Suprapubic skin (tissue), 4 donors: ENCODE data around the gene CLEC16A. TPM values are rescaled to one million over a fixed set of nuclear protein-coding genes. Genes with fewer than 3 reads are reported as not detected.

Experiments used
- DNase-seq, 2 donors: peaks; one replicate each; pipeline ENCODE4 v3.0.0-alpha.2; 2019; ENCODE audit warnings: low spot score in 2 of 2
- H3K27ac ChIP-seq: fragments of 200-600 bp; sonication (generic); one replicate; pipeline ENCODE4 v1.5.1; 2019
- H3K27me3 ChIP-seq: fragments of 200-600 bp; sonication (generic); one replicate; pipeline ENCODE4 v1.5.1; 2019
- H3K36me3 ChIP-seq: fragments of 200-600 bp; sonication (generic); one replicate; pipeline ENCODE4 v1.5.1; 2019
- H3K4me1 ChIP-seq: fragments of 200-600 bp; sonication (generic); one replicate; pipeline ENCODE4 v1.5.1; 2019
- H3K4me3 ChIP-seq: fragments of 200-600 bp; sonication (generic); one replicate; pipeline ENCODE4 v1.5.1; 2019; ENCODE audit warnings: mild to moderate bottlenecking
- H3K9me3 ChIP-seq: fragments of 200-600 bp; sonication (generic); one replicate; pipeline ENCODE4 v1.5.1; 2019
- CTCF ChIP-seq, 2 donors: fragments of 200-600 bp in 1 of 2; fragments of 450-650 bp in 1 of 2; sonication (generic) in 1 of 2; IDR thresholded peaks; one replicate each; pipeline ENCODE4 v1.5.1; 2016 to 2019; ENCODE audit warnings: antibody characterized with exemption in 2 of 2, mild to moderate bottlenecking in 1 of 2, moderate library complexity in 1 of 2
- EP300 ChIP-seq: sonication (generic); formaldehyde crosslinking; IDR thresholded peaks from one replicate; pipeline ENCODE4 v1.6.1; 2017; ENCODE audit warnings: antibody characterized with exemption
- POLR2A ChIP-seq, 2 donors: fragments of 450-650 bp; IDR thresholded peaks; one replicate each; pipeline ENCODE4 v1.6.1; 2017; ENCODE audit warnings: antibody characterized with exemption in 2 of 2, mild to moderate bottlenecking in 2 of 2, moderate library complexity in 2 of 2
- POLR2AphosphoS5 ChIP-seq, 3 donors: sonication (generic); formaldehyde crosslinking; IDR thresholded peaks; one replicate each; pipeline ENCODE4 v1.6.1; 2017; ENCODE audit warnings: antibody characterized with exemption in 3 of 3
- WGBS: methylation state at CpG from one replicate; pipeline ENCODE4 v1.1.5; 2018; 5-methylcytosine and 5-hydroxymethylcytosine counted together
- total RNA-seq, 4 donors: library from RNA; depleted of rRNA; stranded (reverse); fragments of >200 nt; gene quantifications; one replicate each; pipeline ENCODE4 v1.1.0, GENCODE V29; 2016

Gene CLEC16A
- total RNA-seq, 4 donors from 2014 or later = 37.2 to 62.3 (median 39.0) TPM

GRCh38 chr16:10911267-10911666 is 33.1 kb upstream of the CLEC16A start:
- TF ChIP-seq EP300 (no peak), POLR2A (IDR thresholded peaks at IDR 0.05) (no peak), POLR2AphosphoS5 (IDR thresholded peaks at IDR 0.05) (no peak), CTCF (IDR thresholded peaks at IDR 0.05) (no peak)
- DNase-seq = no peak
- H3K36me3 ChIP-seq = peaks cover 16% of the 10 kb centered on the region

GRCh38 chr16:10916534-10916933 is 27.8 kb upstream of the CLEC16A start:
- Histone ChIP-seq H3K9me3 (no peaks in the 10 kb centered on the region), H3K27ac (no peak overlapping the region), H3K36me3 (no peaks in the 10 kb centered on the region), H3K4me3 (no peak overlapping the region), H3K27me3 (no peaks in the 10 kb centered on the region), H3K4me1 (peaks cover 10% of the 10 kb centered on the region)
- TF ChIP-seq EP300 (no peak), POLR2A (IDR thresholded peaks at IDR 0.05) (no peak), CTCF (IDR thresholded peaks at IDR 0.05) (no peak), POLR2AphosphoS5 (IDR thresholded peaks at IDR 0.05) (no peak)
- no peak for DNase-seq
- 64% methylated on average over 3 of the region's 3 CpGs for WGBS

More at GRCh38 chr16:10911267-10911666, 33.1 kb upstream of the CLEC16A start:
- H3K27ac ChIP-seq = no peak overlapping the region
- H3K9me3 ChIP-seq = no peaks in the 10 kb centered on the region
- no peak overlapping the region for H3K4me3 ChIP-seq
- H3K27me3 ChIP-seq = no peaks in the 10 kb centered on the region
- H3K4me1 ChIP-seq = no peaks in the 10 kb centered on the region

GRCh38 chr16:10918294-10919002 is 25.9 kb upstream of the CLEC16A start:
- Histone ChIP-seq H3K27me3 (no peaks in the 10 kb centered on the region), H3K36me3 (no peaks in the 10 kb centered on the region), H3K27ac (no peak overlapping the region), H3K9me3 (no peaks in the 10 kb centered on the region), H3K4me3 (no peak overlapping the region), H3K4me1 (peaks cover 23% of the 10 kb centered on the region)
- peak; percentile 97 to 98 for DNase-seq
- TF ChIP-seq CTCF (IDR thresholded peaks at IDR 0.05) = peak; percentile 89 to 97
- no peak for TF ChIP-seq POLR2A (IDR thresholded peaks at IDR 0.05)
- no peak for TF ChIP-seq POLR2AphosphoS5 (IDR thresholded peaks at IDR 0.05)
- no peak for TF ChIP-seq EP300
- WGBS = 55% methylated on average over 21 of the region's 21 CpGs

- H3K27ac ChIP-seq = no peak overlapping the region
- peaks cover 28% of the 10 kb centered on the region for H3K4me1 ChIP-seq
- DNase-seq = no peak
- no peak for TF ChIP-seq EP300
- no peak for TF ChIP-seq POLR2A (IDR thresholded peaks at IDR 0.05)
- TF ChIP-seq POLR2AphosphoS5 (IDR thresholded peaks at IDR 0.05) = no peak
- TF ChIP-seq CTCF (IDR thresholded peaks at IDR 0.05) = no peak
- H3K36me3 ChIP-seq = no peaks in the 10 kb centered on the region
- no peaks in the 10 kb centered on the region for H3K9me3 ChIP-seq
- 58% methylated on average over 7 of the region's 7 CpGs for WGBS
- H3K4me3 ChIP-seq = no peak overlapping the region
- no peaks in the 10 kb centered on the region for H3K27me3 ChIP-seq
These were observed 25.4 kb upstream of the CLEC16A start for GRCh38 chr16:10919003-10919351.

- no peaks in the 10 kb centered on the region for H3K9me3 ChIP-seq
These were observed 23.5 kb upstream of the CLEC16A start for GRCh38 chr16:10920726-10921427.

More at GRCh38 chr16:10920726-10921427, 23.5 kb upstream of the CLEC16A start:
- Histone ChIP-seq H3K27ac (no peak overlapping the region), H3K4me3 (no peak overlapping the region), H3K4me1 (peaks cover 31% of the 10 kb centered on the region), H3K27me3 (no peaks in the 10 kb centered on the region), H3K36me3 (peaks cover 17% of the 10 kb centered on the region)
- 77% methylated on average over 13 of the region's 15 CpGs for WGBS
- no peak for DNase-seq
- TF ChIP-seq EP300 (no peak), POLR2AphosphoS5 (IDR thresholded peaks at IDR 0.05) (no peak), CTCF (IDR thresholded peaks at IDR 0.05) (no peak), POLR2A (IDR thresholded peaks at IDR 0.05) (no peak)
